Right lung (tissue), 5 donors: ENCODE measurements around the gene TAS2R1. TPM values are rescaled to one million over a fixed set of nuclear protein-coding genes. Genes with fewer than 3 reads are reported as not detected.
"Not testable (repeated sequence)": the region's sequence is repeated elsewhere in the genome, so short reads cannot be mapped to it uniquely, and the experiment has no call there.

Experiments used
- DNase-seq, 2 donors: peaks; one replicate each; pipeline ENCODE4 v3.0.0-alpha.2; 2013
- polyA plus RNA-seq, 5 donors: library from polyadenylated mRNA; unstranded; fragments of 120-200 nt; gene quantifications; one replicate each; pipeline versions ENCODE4 v1.2.1 to v1.2.3, GENCODE V29; 2013; ENCODE audit warnings: inconsistent platforms in 1 of 5, low replicate concordance in 1 of 5; ENCODE audit not compliant: insufficient read length in 5 of 5, insufficient read depth in 1 of 5

The TAS2R1 gene
- polyA plus RNA-seq, 5 donors: 0.10 TPM; not detected in 4

- DNase-seq: no peak
Observed at GRCh38 chr5:9623661-9624060, 6.5 kb downstream of the TAS2R1 start.

GRCh38 chr5:9622971-9623421, 7.2 kb downstream of the TAS2R1 start:
- peak; percentile 12 to 36 for DNase-seq

GRCh38 chr5:9621379-9621903, 8.7 kb downstream of the TAS2R1 start:
- DNase-seq: no peak

DNA sequence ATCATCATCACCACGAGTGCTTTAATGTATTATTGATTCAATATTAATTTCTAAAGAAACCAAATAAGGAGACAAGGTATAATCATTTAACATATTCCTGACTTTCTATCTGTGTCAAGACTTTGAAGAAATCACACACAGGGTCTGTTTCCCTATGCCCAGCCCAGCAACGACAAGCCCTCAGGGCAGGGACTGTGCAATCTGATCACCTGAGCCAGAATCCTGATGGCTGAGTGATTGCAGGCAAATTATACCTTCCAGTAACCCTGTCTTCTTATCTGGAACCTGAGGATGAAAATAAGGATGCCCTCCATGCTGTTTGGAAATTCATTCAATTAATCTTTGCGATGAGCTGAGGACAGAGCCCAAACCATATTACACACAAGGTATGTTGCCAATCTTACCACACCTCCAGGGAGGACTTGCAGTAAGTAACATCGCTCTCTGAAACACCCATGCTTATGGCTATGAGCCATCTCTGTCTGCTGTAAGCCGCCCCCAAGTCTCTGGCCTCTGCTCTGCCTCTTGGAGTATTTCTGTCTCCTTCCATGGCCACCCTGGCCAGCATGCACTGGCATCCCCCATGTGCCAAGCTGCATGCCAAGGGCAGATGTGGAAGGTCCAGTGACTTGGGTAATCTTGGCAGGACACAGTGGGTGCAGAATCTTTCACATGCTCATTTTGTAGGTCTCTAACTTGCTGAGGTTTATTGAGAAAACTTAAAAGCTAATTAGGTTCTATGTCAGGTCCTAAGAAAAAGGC, 10.6 kb downstream of the TAS2R1 start:
- DNase-seq: no peak

GRCh38 chr5:9617739-9618504, 12.2 kb downstream of the TAS2R1 start:
- DNase-seq: no peak

GRCh38 chr5:9617221-9617620, 12.9 kb downstream of the TAS2R1 start:
- DNase-seq: no peak

DNA sequence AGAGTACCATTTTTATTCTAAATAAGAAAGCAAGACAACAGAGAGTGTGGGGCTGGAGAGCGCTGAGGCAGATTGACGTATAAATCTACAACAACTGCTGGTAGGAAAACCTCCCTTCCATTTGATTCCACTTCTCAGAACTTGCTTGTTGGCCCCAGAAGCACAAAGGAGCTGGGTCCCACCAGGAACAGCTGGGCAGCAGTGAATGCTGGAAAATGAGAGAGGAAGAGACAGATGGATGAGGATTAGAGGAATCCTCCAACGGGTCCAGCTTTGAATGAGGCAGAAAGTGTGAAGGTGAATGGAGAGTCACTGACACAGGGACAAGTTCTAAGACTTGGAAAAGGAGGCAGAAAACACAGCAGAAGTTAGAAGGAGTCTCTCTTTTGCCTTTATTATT, 14.8 kb downstream of the TAS2R1 start:
- DNase-seq: no peak

DNA sequence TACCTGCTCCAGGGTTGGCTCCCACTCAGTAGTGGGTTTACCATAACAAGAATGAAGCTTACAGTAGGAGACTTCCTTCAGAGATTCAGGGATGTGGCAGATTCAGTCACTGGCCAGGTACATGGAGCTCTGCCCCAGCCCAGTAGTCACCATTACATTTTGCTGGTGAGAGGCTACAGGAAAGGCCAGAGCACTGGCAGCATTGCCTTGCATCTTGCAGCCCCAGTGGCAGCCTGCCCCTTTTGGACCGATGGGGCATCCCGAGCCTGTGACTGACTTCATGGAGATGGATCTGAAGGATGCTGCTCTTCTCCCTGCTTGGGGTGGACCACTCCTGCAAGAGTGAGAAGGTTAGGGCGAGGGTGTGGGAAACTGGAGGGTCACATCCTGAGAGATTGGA, 16.8 kb downstream of the TAS2R1 start:
- no peak for DNase-seq

GRCh38 chr5:9610969-9611368, 19.2 kb downstream of the TAS2R1 start:
- DNase-seq: no peak

DNA sequence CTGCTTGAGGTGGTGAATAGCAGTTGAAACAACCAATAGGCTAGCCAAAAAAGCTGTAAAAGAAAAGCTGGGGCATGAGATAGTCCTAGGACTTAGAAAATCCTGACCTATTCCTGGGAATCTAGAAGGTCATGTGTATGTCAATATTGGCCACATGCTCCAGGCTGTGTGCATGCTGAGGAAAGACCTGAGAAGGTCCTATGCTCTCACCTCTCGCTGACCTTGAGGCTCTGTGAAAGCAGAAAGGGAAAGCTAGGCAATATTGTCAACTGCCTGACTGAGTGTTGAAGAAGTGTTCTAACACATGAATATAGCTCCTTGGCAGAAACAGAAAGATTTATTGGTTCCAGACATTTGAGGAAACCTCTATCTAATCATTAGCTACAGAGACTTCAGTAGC, 19.8 kb downstream of the TAS2R1 start:
- no peak for DNase-seq

GRCh38 chr5:9608093-9608492, 22.1 kb downstream of the TAS2R1 start:
- no peak for DNase-seq

DNA sequence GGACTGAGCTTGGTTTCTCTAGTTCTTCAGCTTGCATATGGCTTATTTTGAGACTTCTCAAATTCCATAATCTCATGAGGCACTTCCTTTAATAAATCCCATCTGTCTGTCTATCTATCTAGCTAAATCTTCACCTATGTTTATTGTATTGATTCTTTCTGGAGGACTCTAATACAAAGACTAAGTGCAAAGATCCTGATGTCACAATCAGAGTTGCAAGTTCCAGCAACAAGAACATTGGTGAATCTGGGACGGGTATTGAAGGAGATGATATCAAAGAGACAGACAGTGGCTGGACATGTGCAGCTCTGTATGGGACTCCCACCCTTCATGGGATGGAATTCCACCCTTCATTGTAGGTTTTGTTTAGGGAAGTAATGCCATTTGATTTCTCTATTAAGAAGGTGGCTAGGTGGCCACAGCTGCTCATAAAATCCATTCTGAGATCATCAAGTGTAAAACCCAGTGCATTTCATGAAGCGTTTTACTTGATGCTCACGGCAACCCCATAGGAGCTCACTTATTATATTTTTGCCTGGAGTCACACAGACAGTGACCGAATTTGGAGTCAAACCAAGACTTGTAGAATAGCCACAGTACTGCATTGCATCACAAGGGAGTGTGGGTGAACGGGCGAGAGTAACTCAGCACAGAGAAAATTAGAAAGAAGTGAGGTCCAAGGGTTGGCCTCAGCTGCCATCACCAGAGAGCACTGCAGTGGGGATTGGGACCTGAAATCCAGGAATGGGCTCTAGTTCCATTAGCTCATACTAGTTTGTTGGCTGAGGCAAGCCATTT, 24.9 kb downstream of the TAS2R1 start:
- DNase-seq: no peak

DNA sequence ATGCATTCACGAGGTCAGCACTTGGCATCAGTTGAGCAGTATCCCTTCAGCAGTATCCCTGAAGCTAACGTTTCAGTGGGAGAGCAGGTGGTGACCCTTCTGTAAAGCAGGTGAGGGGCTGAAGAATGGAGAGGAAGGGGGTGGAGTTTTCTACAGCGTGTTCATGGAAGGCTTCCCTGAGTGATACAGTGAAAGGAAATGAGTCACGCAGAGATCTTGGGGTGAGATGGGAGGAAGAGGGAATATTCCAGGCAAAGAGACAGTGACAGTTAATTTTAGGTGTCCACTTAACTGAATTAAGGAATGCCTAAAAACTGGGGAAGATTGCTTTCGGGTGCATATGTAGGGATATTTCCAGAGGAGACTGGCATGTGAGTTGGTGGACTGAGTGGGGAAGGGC, 25.7 kb downstream of the TAS2R1 start:
- DNase-seq: no peak

GRCh38 chr5:9601055-9601739, 29.0 kb downstream of the TAS2R1 start:
- DNase-seq: no peak

GRCh38 chr5:9599391-9599790, 30.8 kb downstream of the TAS2R1 start:
- DNase-seq: no peak

DNA sequence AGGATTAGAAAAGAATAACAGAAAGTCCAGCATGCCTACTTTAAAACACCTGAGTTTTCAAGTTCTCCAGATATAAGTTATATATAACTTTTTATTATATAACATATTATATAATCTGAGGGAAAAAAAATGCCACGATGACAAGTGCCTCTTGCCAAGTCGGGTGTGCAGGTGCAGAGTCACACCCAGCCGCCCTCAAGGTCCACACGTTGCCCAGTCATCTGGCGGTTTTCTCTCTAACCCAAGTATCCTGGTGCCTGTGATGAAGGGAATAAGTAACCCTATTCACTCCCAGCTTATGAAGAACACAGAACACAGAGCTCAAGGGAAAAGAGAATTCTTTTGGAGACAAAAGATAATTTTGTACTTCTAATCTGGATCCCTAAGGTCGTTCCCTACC, 31.8 kb downstream of the TAS2R1 start:
- not testable (repeated sequence) for DNase-seq

GRCh38 chr5:9597322-9597721, 32.8 kb downstream of the TAS2R1 start:
- DNase-seq: not testable (repeated sequence)

GRCh38 chr5:9596824-9597223, 33.3 kb downstream of the TAS2R1 start:
- no peak for DNase-seq

GRCh38 chr5:9596171-9596780, 33.9 kb downstream of the TAS2R1 start:
- no peak for DNase-seq

DNA sequence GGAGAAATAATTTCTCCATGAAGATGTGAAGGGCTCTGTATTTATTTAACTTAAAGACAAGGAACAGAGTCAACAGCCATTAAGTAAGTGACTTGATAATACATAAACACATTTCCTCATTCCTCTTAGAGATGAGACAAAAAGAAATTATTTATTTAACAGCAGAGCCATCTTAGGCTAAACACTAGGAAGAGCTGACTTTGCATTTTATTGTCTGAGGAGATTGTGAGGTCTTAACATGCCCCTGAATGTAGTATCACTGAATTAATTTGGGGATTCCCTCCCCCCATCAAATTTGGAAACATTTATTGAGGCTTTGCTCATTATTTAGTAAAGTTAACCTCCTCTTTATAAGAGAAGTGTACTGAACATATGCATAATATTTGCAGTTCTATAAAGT, 35.2 kb downstream of the TAS2R1 start:
- no peak for DNase-seq
